ENCODE results near the gene MDP1. TPM values are rescaled to one million over a fixed set of nuclear protein-coding genes. Genes with fewer than 3 reads are reported as not detected.

Gene MDP1
- total RNA-seq, 4 donors from 2014 or later, result 5.6 to 137 (median 24.2) TPM

DNA sequence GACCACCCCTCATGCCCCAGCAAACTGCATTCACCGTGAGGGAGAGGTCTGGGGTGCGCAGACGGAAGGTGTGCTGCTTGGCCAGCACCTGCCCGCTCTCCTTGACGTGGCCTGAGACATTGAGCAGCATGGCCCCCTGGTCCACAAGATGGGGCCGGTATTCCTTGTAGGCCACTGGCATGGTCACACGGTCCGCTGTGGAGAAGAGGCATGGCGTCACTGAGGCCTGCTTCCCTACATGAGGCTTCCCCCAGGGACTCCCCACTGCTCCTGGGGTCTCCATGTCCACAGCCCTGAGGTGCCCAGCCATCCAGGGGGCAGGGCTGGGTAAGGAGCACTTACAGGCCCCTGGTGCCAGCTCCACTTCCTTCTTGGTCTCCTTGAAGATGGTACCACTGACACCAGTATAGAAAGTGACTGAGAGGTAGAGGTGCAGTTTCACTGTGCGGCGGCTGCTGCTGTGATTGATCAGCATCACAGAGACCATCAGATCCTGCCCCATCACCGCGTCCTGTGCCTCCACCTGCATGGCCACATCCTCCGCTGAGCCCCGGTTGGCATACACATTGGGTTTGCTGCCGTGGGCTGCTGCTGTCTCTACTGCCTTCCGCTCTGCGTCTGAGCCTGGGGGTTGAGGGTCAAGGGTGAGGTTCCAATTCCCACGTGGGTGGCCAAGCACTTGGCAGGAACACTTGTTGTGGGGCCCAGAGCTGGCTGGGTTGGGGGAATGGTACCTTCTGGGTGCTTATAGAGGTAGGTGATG lies 38.9 kb upstream of the MDP1 start:
- Histone ChIP-seq H3K4me1 (no peaks in the 10 kb centered on the region), H3K27me3 (no peaks in the 10 kb centered on the region), H3K9me3 (no peaks in the 10 kb centered on the region), H3K4me3 (no peak overlapping the region), H3K36me3 (no peaks in the 10 kb centered on the region), H3K27ac (no peak overlapping the region)
- TF ChIP-seq POLR2A (IDR thresholded peaks at IDR 0.05), result no peak
- TF ChIP-seq, protein P1, sequence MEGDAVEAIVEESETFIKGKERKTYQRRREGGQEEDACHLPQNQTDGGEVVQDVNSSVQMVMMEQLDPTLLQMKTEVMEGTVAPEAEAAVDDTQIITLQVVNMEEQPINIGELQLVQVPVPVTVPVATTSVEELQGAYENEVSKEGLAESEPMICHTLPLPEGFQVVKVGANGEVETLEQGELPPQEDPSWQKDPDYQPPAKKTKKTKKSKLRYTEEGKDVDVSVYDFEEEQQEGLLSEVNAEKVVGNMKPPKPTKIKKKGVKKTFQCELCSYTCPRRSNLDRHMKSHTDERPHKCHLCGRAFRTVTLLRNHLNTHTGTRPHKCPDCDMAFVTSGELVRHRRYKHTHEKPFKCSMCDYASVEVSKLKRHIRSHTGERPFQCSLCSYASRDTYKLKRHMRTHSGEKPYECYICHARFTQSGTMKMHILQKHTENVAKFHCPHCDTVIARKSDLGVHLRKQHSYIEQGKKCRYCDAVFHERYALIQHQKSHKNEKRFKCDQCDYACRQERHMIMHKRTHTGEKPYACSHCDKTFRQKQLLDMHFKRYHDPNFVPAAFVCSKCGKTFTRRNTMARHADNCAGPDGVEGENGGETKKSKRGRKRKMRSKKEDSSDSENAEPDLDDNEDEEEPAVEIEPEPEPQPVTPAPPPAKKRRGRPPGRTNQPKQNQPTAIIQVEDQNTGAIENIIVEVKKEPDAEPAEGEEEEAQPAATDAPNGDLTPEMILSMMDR (IDR thresholded peaks at IDR 0.05), result no peak
- intact Hi-C loops (cut with DNase I; ENCODE audit: low total_unique reads), result no loop called here
- DNase-seq, result no peak

DNA sequence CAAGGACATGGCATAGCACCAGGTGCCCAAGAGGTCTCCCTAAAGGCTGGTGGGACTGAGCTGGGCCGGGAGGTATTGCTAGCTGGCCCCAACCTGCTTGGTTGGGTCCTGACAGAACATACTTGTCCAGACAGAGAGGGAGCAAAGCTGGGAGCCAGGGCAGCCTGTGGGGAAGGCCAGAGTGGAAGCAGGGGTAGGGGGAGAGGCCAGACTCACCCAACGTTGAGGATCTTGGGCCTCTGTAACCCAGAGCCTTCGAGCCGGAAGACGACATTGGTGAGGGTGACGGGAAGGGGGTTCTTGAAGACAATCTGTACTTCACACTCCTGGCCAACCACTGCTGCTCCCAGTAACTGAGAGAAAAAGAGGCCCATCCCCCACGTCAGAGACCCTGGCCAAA lies 38.1 kb upstream of the MDP1 start:
- H3K4me1 ChIP-seq, result no peaks in the 10 kb centered on the region
- H3K4me3 ChIP-seq, result no peak overlapping the region
- no peaks in the 10 kb centered on the region for H3K36me3 ChIP-seq
- no peak overlapping the region for H3K27ac ChIP-seq
- TF ChIP-seq, protein P1 (IDR thresholded peaks at IDR 0.05), result no peak
- H3K27me3 ChIP-seq, result no peaks in the 10 kb centered on the region
- H3K9me3 ChIP-seq, result no peaks in the 10 kb centered on the region
- no peak for DNase-seq
- intact Hi-C loops (cut with DNase I; ENCODE audit: low total_unique reads), result no loop called here

DNA sequence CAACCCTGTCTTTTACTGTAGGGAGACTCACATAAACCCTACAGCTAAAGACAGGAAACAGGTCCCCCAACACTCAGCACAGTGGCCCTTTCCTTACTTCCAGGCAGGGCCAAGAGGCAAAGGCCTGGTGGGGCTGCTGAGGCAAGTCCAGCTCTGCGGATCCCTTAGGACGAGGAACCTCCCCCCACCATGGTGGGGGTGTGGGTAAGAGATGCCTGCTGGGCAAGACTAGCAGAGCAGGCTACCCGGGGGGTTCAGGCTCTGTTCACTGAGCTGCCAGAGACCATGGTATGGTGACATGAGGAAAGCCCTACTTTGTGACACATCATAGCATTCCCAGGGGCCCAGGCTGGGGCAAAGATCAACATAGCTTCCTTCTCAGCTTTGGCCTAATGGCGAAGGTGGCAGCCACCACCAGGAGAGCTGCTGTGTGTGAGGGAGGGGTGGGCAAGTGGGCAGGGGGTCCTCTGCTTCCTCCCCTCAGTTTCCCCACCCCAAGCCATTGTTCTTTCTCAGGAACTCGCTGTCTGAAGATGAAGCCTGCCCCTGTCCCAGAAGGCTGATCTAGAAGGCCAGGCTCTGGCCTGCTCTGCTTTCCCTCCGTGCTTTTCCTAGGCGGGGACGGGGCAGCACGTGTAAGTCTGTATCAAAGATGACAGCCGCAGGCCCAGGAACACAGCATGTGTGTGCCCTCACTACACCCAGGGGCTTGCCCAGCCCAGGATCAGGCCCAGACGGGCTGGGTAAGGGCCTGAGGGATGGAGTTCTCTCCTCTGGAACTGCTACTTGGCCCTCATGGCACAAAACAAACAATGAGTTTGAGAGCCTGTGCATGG lies 36.6 kb upstream of the MDP1 start:
- Histone ChIP-seq H3K27ac (no peak overlapping the region), H3K27me3 (no peaks in the 10 kb centered on the region), H3K36me3 (no peaks in the 10 kb centered on the region), H3K9me3 (no peaks in the 10 kb centered on the region), H3K4me1 (no peaks in the 10 kb centered on the region), H3K4me3 (no peak overlapping the region)
- intact Hi-C loops (cut with DNase I; ENCODE audit: low total_unique reads), result no loop called here
- TF ChIP-seq, protein P1 (IDR thresholded peaks at IDR 0.05), result no peak
- no peak for TF ChIP-seq POLR2A (IDR thresholded peaks at IDR 0.05)
- no peak for DNase-seq

DNA sequence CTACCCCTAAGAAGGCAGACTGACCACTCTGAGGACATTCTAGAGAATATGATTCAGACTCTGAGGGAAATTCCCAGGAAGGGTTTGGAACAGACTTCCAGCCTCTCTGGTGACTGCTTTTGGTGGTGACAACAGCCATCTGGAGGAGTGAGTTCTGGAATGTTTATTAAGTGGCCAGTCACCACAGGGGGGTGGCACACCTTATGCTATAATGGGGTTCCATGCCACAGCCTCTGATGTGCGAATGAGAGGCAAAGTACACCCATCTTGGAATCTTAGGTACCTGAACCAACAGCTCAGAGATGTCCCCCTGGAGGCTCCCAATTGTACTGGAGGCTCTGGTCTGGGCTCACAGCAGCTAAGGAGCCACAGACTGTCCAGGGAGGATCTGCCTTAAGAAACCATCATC lies 36.0 kb upstream of the MDP1 start:
- TF ChIP-seq, protein P1 (IDR thresholded peaks at IDR 0.05), result no peak
- TF ChIP-seq POLR2A (IDR thresholded peaks at IDR 0.05), result no peak
- no peak overlapping the region for H3K27ac ChIP-seq
- no peaks in the 10 kb centered on the region for H3K9me3 ChIP-seq
- intact Hi-C loops (cut with DNase I; ENCODE audit: low total_unique reads), result no loop called here
- no peak for DNase-seq
- no peaks in the 10 kb centered on the region for H3K27me3 ChIP-seq
- no peaks in the 10 kb centered on the region for H3K4me1 ChIP-seq
- no peak overlapping the region for H3K4me3 ChIP-seq
- no peaks in the 10 kb centered on the region for H3K36me3 ChIP-seq

DNA sequence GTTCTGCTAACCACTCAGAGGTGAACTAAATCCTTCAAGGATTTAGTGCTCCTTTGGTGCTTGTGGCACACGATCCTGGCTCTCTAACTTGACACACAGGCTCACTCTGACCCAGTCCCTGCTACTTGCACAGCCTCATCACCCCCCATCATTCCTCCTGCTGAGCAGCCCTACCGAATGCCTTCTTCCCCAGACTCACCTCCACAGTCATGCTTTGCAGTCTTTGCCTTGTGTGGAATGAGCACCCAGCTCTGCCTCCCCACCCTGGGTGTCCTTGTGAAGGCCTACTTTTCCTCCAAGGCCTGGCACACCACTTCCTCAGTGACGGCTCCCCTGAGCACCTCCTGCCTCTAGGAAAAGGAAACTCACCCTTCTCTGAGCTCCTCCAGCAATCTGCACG lies 34.5 kb upstream of the MDP1 start:
- no peaks in the 10 kb centered on the region for H3K9me3 ChIP-seq
- no peaks in the 10 kb centered on the region for H3K27me3 ChIP-seq
- DNase-seq, result no peak
- no peak overlapping the region for H3K4me3 ChIP-seq
- no peak overlapping the region for H3K27ac ChIP-seq
- no peaks in the 10 kb centered on the region for H3K36me3 ChIP-seq
- H3K4me1 ChIP-seq, result no peaks in the 10 kb centered on the region
- TF ChIP-seq, protein P1 (IDR thresholded peaks at IDR 0.05), result no peak
- TF ChIP-seq POLR2A (IDR thresholded peaks at IDR 0.05), result no peak
- intact Hi-C loops (cut with DNase I; ENCODE audit: low total_unique reads), result no loop called here

Data from uterus (tissue), 4 donors.